IPS-NIHi7 (cell line): ENCODE measurements around the gene PTPRT.

Experiments used
- DNase-seq: peaks from one replicate; pipeline ENCODE4 v3.0.0; 2012; ENCODE audit warnings: mixed read lengths; ENCODE audit errors: extremely low spot score

PTPRT gene

DNA sequence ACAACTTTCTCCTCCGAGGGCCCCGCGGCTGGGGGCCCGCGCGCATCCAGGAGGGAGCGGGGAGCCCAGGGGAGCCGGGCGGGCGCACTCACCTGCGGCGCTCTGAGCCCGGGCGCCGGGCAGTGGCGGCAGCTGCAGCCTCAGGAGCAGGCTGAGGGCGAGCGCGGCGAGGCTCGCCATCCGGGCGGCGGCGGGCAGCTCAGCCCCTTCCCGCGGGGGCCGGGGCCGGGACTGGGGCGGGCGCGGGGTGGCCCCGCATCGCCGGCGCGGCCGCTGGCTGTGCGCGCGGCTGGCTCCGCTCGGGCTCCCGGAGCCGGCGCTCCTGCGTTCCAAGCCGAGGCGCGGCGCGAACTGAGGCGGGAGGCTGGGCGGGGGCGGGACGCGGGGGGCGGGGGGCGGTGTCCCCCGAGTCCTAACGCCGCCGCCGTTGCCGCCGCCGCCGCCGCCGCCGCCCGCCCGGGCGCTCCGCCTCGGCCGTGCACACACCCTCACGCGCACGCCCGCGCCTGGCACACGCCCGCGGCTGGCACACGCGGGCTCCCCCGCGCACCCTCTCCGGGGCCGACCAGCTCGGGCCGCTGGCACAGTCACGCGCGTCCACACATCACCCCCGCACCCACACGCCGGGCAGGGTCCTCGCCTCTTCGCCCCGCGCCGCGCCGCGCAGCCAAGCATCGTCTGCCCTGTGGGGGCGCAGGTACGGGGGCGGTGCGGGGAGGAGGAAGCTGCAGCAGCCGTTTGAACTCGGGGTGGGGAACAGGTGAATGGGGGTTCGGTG, at the start of gene PTPRT:
Gene PTPRT, minus strand, starts transcription at position 353 of the 778 bp plus-strand sequence. Its CDS starts 173 bp downstream, at position 180.
- no peak for DNase-seq

DNA sequence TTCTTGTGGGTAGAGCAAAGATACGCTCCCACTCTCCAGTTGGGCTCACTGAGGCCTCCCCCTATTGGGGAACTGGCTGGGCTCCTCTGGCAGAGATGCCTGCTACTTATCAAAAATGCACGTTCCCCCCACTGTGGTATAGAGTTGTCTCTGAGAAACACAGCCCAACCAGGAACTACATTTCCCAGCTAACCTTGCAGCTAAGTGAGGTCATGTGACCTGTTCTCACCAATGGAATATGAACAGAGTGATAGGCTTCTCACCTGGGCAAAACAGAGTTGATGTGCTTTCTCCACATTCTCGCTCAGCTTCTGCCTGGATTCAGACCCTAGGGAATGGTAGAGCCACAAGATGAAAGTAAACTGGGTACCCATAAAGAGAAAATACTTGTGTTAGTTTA, 49.1 kb upstream of the PTPRT start:
- peak; percentile 22 for DNase-seq

DNA sequence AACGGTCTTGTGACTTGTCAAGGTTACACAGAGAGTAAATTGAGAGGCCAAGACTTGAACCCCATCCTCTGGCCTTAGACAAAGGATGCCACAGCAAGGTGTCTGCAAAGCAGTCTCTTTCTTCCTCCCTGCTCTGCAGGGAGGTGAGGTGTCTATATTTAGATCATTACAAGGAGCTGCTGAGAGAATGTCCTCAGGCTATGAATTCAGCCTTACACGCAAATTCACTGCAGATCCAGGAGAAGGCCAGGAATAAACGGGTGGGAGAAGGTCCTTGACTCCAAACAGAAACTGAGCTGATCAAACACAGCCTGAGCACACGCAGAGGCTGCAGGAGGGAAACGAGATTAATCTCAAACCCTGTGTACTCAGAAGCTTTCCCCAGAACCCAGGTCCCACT, 48.6 kb upstream of the PTPRT start:
- DNase-seq: no peak

DNA sequence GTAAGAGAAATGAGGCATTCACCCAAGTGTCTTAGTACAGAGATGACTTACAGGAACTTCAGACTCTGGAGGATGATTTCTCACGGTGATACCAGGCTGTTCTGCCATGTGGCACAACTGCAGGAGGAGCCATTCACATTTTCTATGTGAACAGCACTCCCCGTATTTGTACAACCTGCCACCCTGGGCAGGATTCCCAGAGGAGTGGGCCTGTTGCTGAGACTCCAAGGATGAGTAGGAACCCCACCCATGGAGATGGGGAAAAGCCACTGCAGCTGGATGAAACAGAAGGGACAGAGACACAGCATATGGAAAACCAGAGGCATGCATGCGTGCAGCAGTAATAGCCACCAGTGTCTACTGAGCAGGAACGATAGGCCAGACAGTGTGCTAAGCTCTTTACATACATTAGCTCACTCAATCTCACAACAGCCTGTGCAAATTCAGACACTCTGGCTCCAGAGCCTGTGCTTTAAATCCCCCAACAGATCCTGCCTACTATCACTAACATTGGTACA, 48.0 kb upstream of the PTPRT start:
- no peak for DNase-seq

DNA sequence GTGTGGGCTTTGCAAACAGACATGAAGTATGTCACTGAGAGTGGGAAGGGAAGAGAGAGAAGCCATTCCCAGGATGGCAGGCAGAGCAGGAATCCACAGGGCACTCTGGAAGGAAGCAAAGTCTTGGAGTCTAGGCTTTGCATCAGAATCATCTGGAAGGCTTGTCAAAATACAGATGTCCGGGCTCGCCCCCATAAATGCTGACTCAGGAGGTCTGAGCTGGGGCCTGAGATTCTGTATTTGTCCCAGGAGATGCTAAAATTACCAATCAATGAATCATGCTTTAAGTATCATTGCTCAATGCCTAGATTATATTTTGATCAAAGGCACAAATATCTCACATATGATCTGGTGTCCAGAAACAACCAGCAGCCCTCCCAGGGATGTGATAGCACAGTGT, 46.3 kb upstream of the PTPRT start:
- no peak for DNase-seq

DNA sequence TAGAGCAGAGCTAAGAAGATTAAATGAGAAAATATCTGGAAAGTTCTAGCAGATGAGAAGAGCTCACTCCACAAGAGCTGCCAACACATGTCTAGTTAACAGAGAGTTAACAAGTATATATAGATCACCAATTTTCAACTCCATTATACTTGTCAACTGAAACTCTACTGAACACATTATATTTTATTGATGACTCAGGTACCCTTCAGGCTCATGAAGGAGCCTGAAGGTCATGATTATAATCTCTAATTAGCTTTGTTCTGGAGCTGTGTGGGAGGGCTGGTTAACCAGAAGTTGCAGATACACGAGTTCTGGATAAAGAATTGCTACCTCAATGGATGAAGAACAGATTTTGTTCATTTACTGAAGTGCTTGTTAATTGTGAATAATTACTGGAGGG, 42.1 kb upstream of the PTPRT start:
- DNase-seq: no peak

DNA sequence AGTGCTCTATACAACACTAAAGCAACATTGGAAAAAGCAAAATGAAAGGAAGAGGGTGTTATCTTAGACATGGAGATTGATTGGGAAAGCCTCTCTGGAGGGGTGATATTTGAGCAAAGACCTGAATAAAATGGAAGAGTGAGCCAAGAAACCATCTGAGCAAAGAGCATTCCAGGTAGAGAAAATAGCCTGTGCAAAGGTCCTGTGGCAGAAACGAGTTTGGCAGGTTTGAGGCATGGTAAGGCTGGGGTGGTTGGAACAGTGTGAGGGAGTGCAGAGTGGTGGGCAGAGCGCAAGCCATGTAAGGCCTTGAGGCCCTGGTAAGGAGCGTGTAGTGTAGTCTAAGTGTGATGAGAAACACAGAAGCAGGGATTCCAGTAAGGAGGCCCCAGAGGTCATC, 40.0 kb upstream of the PTPRT start:
- no peak for DNase-seq

DNA sequence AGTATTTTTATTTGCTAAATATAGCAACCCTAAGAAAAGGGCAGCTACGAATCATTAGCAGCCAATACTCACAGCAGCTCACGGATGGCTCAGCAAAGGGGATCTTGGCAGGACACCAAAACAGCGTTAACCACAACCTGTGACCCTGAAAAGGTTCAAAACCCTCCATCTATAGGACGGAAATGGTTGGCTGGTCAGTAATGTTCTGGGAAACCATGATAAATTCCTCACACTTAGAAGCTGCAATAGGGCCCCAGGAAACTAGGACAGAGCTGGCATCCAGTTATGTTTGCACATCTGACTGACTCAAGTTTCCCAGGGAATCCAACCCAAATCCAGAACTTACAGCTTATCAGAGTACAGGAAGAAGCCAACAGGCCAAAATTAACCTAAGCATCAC, 30.9 kb upstream of the PTPRT start:
- DNase-seq: no peak

DNA sequence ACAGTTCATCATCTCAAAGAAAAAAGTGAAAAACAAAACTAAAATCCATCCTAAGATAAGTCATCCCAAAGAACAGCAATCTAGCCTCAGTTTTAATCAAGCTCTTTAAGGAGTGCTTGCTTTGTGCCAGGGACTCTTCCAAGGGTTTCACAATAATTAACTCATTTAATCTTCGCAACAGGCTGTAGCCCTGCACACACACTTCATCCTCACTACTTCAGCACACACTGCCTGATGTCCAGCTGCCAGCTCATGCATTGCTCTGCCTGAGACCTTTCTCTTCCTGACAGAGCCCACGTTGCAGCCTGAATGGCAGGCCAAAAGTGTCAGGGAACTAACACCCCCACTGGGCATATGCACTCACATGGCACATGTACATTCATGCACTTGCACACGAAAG, 21.2 kb upstream of the PTPRT start:
- no peak for DNase-seq

DNA sequence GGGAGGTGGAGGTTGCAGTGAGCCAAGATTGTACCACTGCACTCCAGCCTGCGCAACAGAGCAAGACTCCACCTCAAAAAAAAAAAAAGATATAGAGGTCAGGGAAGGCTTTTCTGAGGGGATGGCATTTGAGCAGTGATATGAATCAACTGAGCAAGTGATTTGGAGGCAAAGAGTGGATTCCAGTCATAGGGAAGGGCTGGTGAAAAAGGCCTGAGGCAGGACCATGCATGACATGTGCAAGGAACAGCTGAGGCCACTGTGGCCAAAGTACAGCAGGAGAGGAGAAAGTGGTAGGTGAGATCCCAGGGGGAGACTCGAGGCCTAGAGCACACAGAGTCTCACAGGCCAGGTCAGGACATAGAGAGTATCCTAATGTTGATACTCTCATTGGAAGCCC, 20.1 kb upstream of the PTPRT start:
- no peak for DNase-seq

DNA sequence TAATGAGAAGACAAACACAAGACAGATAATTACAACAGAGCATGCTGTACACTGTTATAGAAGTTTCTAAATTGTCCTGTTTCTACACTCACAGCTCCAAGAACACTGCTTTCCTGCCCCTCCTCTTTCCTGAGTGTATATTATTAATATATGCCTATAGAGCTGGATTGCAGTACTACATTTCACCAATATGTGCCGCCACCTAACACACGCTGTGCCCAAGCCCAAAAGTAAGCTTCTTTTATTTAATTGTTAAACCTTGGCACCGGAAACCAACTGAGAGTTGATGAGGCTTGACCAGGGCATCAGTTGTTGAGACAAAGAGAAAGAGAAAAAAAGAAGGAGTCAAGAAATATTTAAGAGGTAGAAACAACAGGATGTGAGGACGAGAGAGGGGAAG, 16.0 kb upstream of the PTPRT start:
- DNase-seq: no peak

DNA sequence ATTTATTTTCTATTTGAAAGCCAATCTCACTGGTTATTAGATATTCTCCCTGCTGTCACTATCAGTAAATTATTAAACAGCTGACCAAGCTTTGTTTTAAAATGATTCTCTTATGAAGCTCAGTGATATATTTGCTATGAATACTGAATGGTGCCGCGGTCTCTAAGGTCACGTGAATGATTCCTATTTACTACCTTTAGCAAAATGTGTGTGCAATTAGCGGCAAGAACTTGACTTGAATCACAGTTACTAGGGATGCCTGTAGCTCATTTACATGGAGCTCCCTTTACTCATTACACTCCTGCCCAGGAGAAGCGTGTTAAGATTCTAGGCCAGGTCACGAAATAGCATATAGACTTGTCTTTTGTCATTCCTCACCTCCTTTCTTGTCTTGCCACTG, 12.4 kb upstream of the PTPRT start:
- no peak for DNase-seq

DNA sequence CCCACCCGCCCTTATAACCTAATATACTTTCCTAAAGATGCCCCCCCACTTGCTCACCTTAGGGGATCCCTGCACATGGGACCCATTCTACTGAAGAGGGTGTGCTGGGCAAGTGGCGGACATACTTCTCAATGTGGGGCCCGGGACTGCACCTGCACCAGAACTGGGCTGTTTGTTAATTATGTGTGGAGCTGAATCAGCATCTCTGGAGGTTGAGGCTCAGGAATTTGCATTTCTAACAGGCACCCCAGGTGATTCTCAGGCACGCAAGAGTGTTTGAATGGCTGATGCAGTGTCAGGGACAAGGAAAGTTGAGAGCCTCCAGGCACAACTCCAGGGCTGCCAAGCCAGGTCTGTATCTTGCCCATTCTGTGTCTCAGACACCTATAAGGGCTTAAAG, 8.9 kb upstream of the PTPRT start:
- no peak for DNase-seq

DNA sequence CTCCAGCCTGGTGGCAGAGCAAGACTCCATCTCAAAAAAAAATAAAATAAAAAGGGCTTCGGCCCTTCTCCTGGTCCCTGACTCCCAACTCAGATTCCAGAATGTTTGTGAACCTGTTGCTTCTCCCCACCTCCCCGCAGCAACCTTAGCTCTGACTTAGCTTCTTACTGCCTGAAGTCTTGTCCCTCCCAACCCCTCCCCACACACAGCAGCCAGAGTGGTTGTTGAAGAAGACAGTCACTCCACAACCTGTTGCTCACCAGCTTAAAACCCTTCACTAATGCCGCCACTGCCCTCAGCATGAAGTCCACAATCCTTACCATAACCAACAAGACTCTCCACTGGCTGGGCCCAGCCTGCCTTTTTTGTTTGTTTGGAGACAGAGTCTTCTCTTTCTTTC, 6.5 kb upstream of the PTPRT start:
- DNase-seq: no peak

DNA sequence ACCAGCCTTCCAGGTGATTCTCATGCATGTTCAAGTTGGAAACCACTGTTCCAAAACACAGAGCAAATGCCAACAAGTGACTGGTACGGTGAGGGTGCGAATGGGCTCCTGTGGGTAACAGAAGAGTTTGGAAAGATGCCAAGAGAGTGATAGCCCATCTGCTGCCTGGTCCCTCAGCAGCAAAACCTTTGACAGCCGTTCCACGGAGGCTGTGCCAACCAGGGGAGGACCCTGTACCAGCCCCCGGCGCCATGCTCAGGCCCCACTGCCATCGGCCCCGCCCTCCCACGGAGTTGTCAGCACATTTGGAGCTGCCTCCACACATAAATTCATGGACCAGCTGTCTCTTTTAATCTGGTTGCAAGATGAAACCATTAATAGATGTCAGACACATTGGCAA, 4.4 kb upstream of the PTPRT start:
- no peak for DNase-seq

DNA sequence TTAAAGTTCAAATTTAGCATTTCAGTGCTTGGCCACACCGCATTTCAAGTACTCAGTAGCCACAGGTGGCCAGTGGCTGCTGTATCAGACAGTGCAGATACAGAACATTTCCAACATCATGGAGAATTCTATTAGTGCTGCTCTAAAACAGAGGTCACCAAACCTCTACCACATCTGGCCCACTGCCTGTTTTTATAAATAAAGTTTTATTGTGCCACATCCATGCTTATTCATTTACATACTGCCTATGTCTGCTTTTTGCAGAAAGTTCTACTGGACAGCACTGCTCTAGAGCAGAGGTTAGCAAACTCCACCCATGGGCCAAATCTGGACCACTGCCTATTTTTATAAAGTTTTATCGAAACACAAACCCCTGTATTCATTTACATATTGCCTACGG, 3.7 kb upstream of the PTPRT start:
- no peak for DNase-seq

DNA sequence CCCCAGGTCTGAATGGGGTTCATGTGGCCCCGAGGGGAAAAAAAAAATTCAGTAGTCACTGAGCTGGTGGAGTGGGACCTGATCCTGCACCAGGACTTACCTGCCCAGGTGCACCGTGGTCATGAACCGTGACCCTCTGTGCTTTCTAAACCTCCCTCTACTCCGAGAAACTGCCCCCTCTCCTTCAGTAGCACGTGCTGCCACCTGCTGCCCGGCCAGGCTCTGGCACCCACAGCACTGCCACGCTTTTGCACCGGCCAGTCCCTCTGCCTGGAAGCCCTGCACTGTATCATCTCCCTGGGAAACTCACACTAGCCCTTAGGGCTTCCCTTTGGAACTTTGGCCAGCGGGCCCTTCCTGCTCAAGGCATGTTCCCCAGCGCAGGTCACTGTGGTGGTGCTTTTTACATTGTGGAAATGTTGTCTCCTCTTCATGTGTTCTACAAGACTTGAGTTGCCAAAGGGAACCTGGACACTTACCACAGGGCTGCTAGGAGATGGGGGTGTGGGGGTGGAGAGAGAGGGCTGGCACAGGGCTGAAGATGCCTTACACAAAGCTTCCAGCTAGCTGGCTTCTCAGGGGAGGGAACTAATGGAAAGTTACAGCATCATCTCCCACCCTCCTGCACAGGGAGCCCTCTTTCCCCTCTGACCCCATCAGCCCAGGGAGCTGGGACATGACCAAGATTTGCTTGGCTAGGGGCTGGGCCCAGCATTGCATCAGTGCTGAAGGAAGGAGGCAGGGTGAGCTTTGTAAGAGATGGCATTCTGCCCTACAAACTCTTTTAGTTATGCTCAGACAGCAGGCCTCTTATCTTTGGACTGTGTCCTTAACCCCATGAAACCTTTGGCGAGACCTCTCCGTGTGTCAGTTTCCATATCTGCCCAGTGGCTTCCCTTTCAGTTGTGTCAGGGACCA, 2.5 kb upstream of the PTPRT start:
- DNase-seq: peak; percentile 38

DNA sequence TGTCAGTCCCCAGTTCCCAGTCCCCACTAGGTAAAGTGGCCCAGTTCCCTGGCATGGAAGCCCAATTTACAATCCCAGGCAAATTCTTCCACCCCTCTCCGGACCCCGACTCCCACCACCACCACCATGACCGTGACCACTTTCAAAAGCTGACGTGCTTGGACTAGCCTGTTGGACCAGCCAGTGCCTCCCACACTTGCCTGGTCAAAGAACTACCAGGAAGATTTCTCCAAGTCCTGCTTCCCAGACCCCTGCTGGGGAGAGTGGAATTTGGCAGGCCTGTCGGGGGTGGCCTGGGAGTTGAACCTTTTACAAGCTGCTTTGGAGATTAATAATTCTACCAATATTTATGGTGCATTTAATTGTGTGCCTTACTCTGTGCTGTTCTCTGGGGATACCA, 1.4 kb upstream of the PTPRT start:
- DNase-seq: no peak

DNA sequence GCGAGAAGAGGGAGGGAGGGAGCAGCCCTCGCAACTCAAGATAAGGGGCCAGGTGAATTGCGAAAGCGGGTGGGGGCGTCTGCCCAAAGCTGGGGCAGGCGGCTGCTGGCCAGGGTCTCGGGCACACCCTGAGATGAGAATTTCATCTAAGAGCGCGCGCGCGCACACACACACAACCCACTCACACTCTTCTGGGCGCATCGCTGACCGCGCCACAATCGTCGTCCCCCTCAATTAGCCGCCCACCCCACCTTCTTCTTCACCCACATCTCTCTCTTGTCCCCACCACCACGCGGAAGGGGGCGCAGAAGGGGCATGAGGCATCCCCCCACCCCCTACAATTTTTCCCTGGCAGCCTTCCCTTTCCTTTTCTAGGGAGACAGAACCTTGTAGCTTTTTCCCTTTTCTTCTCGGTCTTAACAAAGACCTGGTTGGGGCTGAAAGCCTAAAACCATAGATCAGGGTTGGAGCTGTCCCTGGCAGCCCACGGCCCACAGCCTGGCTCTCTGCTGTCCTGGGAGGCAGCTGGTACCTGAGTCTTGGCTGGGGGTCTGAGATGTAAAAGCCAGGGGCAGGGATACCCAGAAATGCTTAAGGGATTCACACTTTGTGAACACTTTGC, 737 bp upstream of the PTPRT start:
- DNase-seq: no peak

DNA sequence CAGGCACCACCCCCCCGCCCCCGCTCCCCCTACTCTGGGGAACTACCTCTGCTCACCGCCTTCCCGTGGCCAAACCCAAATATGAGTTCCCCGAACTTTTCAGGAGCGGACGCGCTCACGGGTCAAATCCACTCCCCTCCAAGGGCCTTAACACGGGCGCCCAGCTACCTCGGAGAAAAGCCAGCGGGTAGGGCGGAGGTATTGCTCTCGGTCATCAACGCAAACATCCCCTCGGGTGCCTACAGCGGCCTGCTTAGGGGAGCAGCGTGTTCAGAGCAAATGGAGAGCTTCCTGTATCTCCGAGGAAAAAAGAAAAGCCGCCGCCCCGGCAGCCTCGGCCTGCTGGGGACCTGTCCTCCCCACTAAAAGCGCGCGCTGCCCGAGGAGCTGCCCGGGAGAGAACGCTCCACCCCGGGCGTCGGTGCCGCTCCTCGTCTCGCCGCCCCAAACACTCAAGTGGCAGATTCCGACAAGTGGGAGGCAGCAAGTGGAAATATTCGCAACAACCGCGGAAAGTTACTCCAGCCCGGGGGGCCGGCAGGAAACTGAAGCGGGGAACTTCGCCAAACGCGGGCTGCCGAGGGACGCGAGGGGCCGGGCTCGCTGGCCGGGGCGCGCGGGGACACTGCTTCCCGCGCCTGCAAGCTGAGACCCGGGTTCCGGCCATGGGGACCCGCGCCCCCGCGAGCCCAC, 699 bp downstream of the PTPRT start:
- DNase-seq: no peak

DNA sequence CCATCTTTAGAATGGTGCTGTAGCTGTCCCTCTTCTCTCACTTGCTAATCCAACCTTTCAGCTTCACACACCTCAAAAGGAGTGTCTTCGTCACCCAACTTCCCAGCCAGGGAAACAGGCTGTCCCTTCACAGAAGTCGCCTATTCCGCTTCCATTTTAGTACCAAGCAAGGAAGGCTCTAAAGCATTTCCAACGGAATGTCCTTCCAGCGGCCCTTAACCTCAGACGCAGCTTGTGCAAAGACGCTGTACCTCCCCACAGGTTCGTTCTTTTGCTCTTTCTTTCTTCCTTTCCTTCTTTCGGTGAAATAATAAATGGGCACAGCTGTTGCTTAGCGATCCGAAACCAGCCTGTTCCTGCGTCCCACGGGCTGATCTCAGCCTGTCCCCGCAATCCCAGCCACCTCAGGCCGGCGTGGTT, 1.5 kb downstream of the PTPRT start:
- DNase-seq: no peak
